Choroid plexus epithelial cell (primary cell): ENCODE results near the gene FAIM2.

Source experiments
- DNase-seq: peaks from one replicate; pipeline ENCODE4 v3.0.0-alpha.2; 2010; ENCODE audit warnings: low read depth
- H3K4me3 ChIP-seq: 2 replicates; pipeline ENCODE4 v1.5.1; 2011; ENCODE audit warnings: low read depth, mild to moderate bottlenecking, control low read depth, low read length, moderate library complexity
- TF ChIP-seq, protein P1 (sequence below): conservative IDR thresholded peaks from 2 replicates; pipeline ENCODE4 v1.5.1; 2011; ENCODE audit warnings: low read depth, mild to moderate bottlenecking, control low read depth, inconsistent platforms, low read length, moderate library complexity

Gene FAIM2

DNA sequence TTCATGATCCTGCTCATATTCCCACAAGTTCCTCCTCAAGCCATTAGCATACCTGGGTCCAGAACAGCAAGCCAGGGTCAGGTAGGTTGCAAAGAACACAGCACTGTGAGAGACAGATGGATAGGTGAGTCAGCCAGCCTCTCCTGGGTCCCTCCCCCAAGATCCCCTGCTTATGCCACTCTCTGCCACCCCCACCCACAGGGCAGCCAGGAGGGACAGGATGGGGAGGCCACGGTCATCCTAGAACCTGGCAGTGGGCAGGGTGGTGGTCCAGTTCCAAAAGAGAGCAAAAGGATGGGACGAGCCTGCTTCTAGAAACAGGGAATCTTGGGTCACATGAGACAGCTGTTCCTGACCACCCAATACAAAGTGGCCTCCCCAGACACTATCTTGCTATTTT is 12.7 kb downstream of the FAIM2 start:
- no peak overlapping the region for H3K4me3 ChIP-seq
- DNase-seq, result no peak
- TF ChIP-seq, protein P1, sequence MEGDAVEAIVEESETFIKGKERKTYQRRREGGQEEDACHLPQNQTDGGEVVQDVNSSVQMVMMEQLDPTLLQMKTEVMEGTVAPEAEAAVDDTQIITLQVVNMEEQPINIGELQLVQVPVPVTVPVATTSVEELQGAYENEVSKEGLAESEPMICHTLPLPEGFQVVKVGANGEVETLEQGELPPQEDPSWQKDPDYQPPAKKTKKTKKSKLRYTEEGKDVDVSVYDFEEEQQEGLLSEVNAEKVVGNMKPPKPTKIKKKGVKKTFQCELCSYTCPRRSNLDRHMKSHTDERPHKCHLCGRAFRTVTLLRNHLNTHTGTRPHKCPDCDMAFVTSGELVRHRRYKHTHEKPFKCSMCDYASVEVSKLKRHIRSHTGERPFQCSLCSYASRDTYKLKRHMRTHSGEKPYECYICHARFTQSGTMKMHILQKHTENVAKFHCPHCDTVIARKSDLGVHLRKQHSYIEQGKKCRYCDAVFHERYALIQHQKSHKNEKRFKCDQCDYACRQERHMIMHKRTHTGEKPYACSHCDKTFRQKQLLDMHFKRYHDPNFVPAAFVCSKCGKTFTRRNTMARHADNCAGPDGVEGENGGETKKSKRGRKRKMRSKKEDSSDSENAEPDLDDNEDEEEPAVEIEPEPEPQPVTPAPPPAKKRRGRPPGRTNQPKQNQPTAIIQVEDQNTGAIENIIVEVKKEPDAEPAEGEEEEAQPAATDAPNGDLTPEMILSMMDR, result no peak

DNA sequence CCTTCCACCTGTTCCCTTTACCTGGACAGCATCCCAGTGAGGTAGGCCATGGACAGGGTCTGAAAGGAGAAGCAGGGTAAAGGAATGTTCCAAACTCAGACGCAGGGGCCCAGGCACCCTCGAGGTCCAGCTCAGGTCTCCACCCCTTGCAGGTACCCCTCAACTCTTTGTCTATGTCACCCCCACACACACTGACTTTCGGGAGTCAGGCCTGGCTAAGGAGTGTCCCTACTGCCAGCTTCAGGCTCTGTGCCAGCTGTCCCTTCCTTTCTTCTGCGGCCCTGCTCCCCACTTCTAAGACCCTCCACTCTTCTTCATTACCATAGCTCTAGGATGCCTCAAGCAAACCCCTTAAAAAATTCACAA is 13.6 kb downstream of the FAIM2 start:
- no peak overlapping the region for H3K4me3 ChIP-seq
- TF ChIP-seq, protein P1, result no peak
- DNase-seq, result no peak

DNA sequence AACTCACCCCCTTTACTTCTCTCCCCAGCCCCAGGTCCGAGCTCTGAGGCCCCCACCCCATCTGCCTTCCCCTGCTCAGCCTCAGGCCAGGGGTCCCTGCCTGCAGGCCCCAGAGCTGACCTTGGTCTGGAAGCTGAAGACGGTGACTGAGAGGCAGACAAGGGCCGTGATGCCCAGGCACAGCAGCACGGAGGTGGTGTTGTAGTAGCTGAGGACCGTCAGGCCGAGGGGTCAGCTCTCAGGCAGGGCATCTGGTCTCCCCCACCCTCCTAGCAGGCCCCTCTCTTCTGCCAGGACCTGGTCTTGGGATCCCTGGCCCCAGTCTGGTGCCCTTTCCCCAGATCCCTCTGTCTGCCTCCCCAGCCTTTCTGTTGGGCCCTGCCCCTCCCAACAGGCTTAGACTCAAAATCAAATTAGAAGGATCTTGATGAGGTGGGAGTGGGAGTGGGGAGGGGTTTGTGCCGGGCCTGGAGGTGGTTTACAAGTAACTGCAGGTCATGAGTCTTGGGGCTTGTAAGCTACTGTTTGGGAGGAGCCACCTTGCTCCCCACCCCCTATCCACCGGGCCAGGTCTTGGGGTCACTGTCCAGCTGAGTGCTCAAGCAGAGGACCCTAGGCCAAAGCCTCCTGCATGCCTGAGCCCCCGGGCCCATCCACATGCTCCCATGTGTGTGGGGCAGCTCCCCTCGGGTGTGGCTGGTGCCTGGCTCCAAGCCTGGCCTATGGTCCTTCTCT is 14.2 kb downstream of the FAIM2 start:
- TF ChIP-seq, protein P1, result no peak
- DNase-seq, result no peak
- H3K4me3 ChIP-seq, result no peak overlapping the region

DNA sequence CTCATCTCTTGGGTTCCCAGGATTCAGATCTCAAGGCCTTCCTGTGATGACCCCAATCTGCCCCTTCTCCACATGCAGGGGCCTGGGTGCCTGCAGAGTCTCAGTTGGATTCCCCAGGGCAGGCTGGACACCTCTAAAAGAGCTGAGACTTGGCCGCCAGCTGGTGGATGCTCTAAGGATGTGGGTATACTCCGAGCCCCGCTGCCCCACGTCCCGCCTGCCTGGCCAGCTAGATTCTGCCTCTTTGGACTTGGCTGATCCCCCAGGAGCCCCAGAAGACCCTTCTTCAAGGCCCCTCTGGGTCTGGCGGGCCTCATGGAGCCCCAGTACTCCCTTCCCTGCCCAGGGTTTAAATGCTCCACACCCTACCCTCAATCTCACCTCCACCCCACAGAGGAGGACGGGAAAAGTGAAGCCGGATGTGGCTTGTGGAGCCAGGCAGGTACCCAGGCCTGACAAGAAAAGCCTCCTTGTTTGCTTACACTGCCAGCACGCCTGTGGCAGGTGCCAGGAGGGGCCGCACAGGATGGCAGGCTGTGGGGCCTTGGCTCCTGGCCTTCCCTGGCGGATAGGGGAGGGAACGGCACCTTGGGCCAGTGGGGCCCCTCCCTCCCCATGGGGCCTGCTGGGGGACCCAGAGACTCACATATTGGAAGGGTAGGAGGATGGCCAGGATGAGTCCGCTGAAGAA is 15.1 kb downstream of the FAIM2 start:
- TF ChIP-seq, protein P1, result no peak
- no peak for DNase-seq

DNA sequence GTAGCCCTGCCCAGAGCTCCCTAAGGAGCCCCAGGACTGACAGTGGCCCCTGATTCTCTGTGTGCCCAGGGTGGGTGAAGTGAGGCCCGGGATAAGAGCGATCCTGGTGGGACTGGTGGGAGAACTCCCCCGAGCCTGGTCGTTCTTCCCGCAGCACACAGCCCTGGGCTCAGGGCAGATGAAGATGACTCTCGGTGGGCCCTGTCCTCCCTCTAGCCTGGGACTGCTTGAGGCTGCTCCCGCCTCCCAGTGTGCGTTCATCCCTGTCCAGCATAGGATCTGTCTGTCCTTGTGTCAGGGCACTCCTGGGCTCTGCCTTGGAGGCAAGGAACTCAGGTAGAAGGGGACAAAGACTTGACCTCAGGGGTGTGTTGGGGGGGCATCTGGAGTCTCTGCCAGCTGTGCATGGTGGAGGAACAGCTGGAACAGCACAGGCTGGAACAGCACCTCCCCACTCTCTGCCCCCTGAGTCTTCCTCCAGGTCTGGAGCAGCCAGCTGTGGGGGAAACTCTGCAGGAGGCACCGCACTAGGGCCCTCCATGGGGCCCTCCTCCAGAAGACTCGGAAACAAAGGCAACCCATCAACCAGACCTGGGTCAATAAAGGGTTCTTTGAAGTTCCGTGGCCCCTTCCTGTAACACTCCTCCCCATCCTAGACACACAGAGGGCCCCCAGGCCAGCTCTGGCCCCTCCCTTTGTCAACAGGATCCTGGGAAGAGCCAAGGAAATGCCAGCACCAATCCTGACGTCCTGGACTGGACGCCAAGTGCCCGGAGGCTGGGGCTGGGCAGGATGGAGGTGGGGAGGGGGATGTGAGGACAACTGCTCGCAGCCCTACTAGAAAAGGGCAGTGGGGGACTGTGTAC is 15.9 kb downstream of the FAIM2 start:
- TF ChIP-seq, protein P1, result no peak
- DNase-seq, result no peak
- no peak overlapping the region for H3K4me3 ChIP-seq

More for the DNA sequence above, 15.1 kb downstream of the FAIM2 start:
- H3K4me3 ChIP-seq, result no peak overlapping the region

DNA sequence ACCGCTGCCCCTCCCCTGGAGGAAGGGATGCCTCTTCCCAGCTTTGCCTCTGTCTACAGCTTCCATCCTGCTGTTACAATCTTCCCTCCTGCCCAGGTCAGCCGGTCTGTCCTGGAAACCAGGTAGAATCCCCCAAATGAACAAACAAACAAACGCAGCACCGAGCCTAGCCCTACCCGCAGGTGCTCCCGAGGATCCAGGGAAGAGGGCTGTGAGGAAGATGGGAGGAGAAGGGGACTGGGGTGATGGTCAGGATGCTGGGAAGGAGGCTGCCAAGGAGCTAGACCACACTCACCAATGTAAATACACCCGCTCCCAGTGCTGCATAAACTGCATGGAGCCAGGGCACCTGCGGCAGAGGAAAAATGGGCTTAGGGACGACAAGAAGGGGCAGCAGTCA is 16.6 kb downstream of the FAIM2 start:
- H3K4me3 ChIP-seq, result no peak overlapping the region
- TF ChIP-seq, protein P1, result no peak
- no peak for DNase-seq
